Measurements from ENCODE around the gene CDC14B. TPM values are rescaled to one million over a fixed set of nuclear protein-coding genes. Genes with fewer than 3 reads are reported as not detected.
"Not testable (repeated sequence)": the region's sequence is repeated elsewhere in the genome, so short reads cannot be mapped to it uniquely, and the experiment has no call there.

The CDC14B gene
- total RNA-seq, 3 donors from 2014 or later: 14.2 to 21.2 (median 16.2) TPM

DNA sequence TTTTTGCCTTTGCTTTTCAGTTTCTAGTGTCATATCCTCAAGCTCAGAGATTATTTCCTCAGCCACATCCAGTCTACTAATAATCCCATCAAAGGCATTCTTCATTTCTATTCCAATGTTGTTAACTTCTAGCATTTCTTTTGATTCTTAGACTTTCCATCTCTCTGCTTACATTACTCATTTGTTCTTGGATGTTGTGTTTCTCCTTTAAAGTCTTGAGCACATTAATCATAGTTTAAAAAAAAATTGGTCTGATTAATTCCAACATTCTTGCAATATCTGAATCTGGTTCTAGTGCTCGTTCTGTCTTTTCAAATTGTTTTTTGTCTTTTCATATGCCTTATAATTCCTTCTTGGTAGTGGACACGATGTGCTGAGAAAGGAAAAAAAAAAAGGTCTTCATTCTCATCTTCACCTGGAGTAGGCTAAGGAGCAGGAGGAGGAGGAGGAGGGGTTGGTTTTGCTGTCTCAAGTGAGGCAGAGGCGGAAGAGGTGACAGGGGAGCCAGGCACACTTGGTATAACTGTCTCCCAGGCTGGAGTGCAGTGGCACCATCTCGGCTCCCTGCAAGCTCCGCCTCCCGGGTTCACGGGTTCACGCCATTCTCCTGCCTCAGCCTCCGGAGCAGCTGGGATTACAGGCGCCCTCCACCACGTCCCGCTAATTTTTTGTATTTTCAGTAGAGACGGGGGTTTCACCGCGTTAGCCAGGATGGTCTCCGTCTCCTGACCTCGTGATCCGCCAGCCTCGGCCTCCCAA, 19.1 kb upstream of the CDC14B start:
- ATAC-seq: no peak
- Histone ChIP-seq H3K4me1 (ENCODE audit: low read depth) (no peaks in the 10 kb centered on the region), H3K9me3 (no peaks in the 10 kb centered on the region), H3K36me3 (ENCODE audit: low read depth) (no peaks in the 10 kb centered on the region), H3K4me3 (no peak overlapping the region)
- DNase-seq: no peak
- TF ChIP-seq, protein P1, sequence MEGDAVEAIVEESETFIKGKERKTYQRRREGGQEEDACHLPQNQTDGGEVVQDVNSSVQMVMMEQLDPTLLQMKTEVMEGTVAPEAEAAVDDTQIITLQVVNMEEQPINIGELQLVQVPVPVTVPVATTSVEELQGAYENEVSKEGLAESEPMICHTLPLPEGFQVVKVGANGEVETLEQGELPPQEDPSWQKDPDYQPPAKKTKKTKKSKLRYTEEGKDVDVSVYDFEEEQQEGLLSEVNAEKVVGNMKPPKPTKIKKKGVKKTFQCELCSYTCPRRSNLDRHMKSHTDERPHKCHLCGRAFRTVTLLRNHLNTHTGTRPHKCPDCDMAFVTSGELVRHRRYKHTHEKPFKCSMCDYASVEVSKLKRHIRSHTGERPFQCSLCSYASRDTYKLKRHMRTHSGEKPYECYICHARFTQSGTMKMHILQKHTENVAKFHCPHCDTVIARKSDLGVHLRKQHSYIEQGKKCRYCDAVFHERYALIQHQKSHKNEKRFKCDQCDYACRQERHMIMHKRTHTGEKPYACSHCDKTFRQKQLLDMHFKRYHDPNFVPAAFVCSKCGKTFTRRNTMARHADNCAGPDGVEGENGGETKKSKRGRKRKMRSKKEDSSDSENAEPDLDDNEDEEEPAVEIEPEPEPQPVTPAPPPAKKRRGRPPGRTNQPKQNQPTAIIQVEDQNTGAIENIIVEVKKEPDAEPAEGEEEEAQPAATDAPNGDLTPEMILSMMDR (IDR thresholded peaks at IDR 0.05): no peak
- intact Hi-C loops (cut with DNase I, micrococcal nuclease): no loop called here

DNA sequence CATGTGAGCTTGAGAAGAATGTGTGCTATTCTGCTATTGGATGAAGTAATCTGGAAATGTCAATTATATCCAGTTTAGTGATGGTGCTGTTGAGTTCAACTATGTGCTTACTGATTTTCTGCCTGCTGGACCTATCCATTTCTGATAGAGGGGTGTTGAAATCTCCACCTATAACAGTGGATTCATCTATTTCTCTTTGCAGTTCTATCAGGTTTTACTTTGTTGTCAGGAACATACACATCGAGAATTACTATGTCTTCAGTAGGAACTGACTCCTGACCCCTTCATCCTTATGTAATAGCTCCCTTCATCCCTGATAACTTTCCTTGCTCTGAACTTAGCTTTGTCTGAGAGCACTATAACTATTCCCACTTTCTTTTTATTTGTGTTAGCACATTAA, 16.7 kb upstream of the CDC14B start:
- Histone ChIP-seq H3K4me1 (ENCODE audit: low read depth) (no peaks in the 10 kb centered on the region), H3K4me3 (no peak overlapping the region), H3K9me3 (no peaks in the 10 kb centered on the region), H3K36me3 (ENCODE audit: low read depth) (no peaks in the 10 kb centered on the region)
- TF ChIP-seq, protein P1 (IDR thresholded peaks at IDR 0.05): no peak
- intact Hi-C loops (cut with DNase I, micrococcal nuclease): no loop called here
- no peak for DNase-seq
- no peak for ATAC-seq

DNA sequence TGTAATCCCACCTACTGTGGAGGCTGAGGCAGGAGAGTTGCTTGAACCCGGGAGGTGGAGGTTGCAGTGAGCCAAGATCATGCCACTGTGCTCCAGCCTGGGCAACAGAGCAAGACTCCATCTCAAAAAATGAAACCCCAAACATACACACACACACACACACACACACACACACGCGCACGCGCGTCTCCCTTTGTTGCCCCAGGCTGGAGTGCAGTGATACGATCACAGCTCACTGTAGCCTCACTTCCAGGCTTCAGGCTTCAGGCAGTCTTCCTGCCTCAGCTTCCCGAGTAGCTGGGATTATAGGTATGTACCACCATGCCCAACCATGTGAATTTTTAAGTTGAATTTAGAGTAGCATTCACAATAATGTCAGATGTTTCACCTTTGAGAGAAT, 13.9 kb upstream of the CDC14B start:
- intact Hi-C loops (cut with DNase I, micrococcal nuclease); ATAC-seq; H3K36me3 ChIP-seq (ENCODE audit: low read depth); H3K9me3 ChIP-seq; H3K4me1 ChIP-seq (ENCODE audit: low read depth); DNase-seq; H3K4me3 ChIP-seq: not testable (repeated sequence)

DNA sequence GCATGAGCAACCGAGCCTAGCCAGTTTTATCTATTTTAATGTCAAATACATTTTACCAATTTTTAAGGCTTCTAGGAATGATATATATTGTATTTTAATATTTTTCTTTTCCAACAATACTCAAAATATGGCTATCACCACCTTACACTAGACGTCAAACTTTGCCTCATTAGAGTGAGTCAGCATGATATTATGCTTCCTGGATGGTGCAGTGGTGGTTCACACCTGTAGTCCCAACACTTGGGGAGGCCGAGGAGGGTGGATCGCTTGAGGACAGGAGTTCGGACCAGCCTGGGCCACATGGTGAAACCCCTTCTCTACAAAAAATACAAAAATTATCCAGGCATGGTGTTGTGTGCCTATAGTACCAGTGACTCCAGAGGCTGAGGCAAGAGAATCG, 7.3 kb upstream of the CDC14B start:
- Histone ChIP-seq H3K36me3 (ENCODE audit: low read depth) (no peaks in the 10 kb centered on the region), H3K9me3 (no peaks in the 10 kb centered on the region), H3K4me1 (ENCODE audit: low read depth) (no peaks in the 10 kb centered on the region), H3K4me3 (no peak overlapping the region)
- intact Hi-C loops (cut with DNase I, micrococcal nuclease): no loop called here
- TF ChIP-seq, protein P1 (IDR thresholded peaks at IDR 0.05): no peak
- ATAC-seq (no peak), DNase-seq (no peak)

GRCh38 chr9:96621618-96622017, 2.0 kb upstream of the CDC14B start:
- H3K9me3 ChIP-seq: no peaks in the 10 kb centered on the region
- DNase-seq (no peak), ATAC-seq (no peak)
- H3K4me1 ChIP-seq (ENCODE audit: low read depth): no peaks in the 10 kb centered on the region
- TF ChIP-seq, protein P1 (IDR thresholded peaks at IDR 0.05): no peak
- H3K36me3 ChIP-seq (ENCODE audit: low read depth): no peaks in the 10 kb centered on the region
- H3K4me3 ChIP-seq: no peak overlapping the region
- intact Hi-C loops (cut with DNase I, micrococcal nuclease): no loop called here

DNA sequence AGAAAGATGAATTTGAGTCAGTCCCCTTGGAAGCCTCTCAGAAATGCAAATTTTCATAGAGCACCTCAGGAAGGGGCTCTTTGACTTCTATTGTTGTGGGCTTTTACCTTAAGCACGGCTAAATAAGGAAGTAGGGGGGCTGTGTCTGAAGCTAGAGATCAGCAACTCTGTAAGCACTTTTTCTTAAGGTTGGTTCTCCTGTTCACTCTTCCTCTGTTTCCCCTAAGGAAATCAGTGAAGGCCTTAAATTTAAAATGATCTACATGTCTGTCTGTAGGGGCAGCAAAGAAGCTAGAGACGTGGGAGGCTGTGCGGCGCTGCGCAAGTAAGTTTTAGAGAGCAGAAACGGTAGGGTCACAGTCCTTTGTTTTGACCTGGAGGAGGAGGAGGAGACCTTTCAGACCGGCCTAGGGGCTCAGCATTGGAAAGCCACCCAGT, 1.2 kb upstream of the CDC14B start:
- Histone ChIP-seq H3K36me3 (ENCODE audit: low read depth) (no peaks in the 10 kb centered on the region), H3K4me1 (ENCODE audit: low read depth) (no peaks in the 10 kb centered on the region), H3K9me3 (no peaks in the 10 kb centered on the region), H3K4me3 (no peak overlapping the region)
- DNase-seq (no peak), ATAC-seq (no peak)
- intact Hi-C loops (cut with DNase I, micrococcal nuclease): no loop called here
- TF ChIP-seq, protein P1 (IDR thresholded peaks at IDR 0.05): no peak
